GM23248 (cell line): ENCODE measurements around the gene TMEM244.

Experiments used
- EZH2 ChIP-seq: fragments of 200-600 bp; sonication (generic); IDR thresholded peaks from 2 replicates; pipeline ENCODE4 v1.6.1; 2018; ENCODE audit warnings: antibody characterized with exemption, mild to moderate bottlenecking; ENCODE audit not compliant: insufficient read depth, poor library complexity, severe bottlenecking
- EZH2phosphoT487 ChIP-seq: fragments of 200-600 bp; sonication (generic); IDR thresholded peaks from 2 replicates; pipeline ENCODE4 v1.6.1; 2018; ENCODE audit warnings: antibody characterized with exemption, moderate library complexity, mild to moderate bottlenecking, low read depth; ENCODE audit not compliant: insufficient read depth

DNA sequence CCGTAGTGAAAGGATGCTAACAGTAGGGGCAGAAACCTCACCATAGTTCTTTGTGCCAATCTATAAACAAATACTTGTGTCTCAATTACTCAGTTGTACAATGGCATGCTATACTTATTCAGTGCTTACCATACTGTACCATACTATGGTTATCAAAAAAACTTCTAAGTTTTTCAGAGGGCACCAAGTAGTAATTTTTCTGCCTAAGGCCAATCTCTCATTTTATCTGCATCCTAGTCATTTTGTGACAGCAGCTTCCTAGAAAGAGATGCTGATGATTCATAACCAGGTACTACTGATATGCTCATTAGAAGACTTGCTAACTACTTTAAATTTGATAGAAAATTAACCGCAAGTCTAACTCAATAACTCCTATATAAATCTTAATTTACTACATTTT lies 42.9 kb downstream of the TMEM244 start:
- TF ChIP-seq EZH2 (no peak), EZH2phosphoT487 (no peak)
